HepG2 (cell line): ENCODE data around the gene FAM184B. TPM values are rescaled to one million over a fixed set of nuclear protein-coding genes. Genes with fewer than 3 reads are reported as not detected.

Experiments used
- ATAC-seq: fragments of 200-7000 bp; cut with Tn5 transposase; 3 replicates; pipeline ENCODE4 v1.9.1; 2020; ENCODE audit warnings: mild to moderate bottlenecking, moderate library complexity
- BruUV-seq: library from RNA; stranded (reverse); fragments of 400-500 nt; replicated peaks from 2 replicates; lab custom pipeline; 2021; lab: Mats Ljungman, UMichigan
- CTCF ChIA-PET: fragments of 300-600 bp; formaldehyde crosslinking; extraction: SDS; loops from one replicate; lab custom pipeline; 2021; ENCODE audit warnings: low total read pairs, inconsistent platforms, low intra/inter-chr PET ratio; lab: Yijun Ruan, JAX
- POLR2A ChIA-PET: fragments of 350-600 bp; sonication (Branson Sonifier 250); formaldehyde crosslinking; loops from one replicate; lab custom pipeline; 2020; ENCODE audit warnings: antibody characterized with exemption, inconsistent platforms; lab: Yijun Ruan, JAX
- DNase-seq: peaks from one replicate; pipeline ENCODE4 v3.0.0-alpha.2; 2015; ENCODE audit warnings: low spot score
- FAIRE-seq: peaks from 3 replicates; lab custom pipeline; 2011; peaks lifted over from hg19 to GRCh38; lab: Jason Lieb, UNC
- H2AFZ ChIP-seq: one replicate; pipeline ENCODE4 v1.6.1; 2011; ENCODE audit warnings: low read length, inconsistent platforms
- H3K27ac ChIP-seq: fragments of 300-600 bp; 3 replicates; pipeline ENCODE4 v1.8.0; 2011; ENCODE audit warnings: mixed run types, mild to moderate bottlenecking, mixed read lengths, low read length, inconsistent platforms; ENCODE audit not compliant: insufficient read depth; ENCODE audit errors: extremely low read length
- H3K27me3 ChIP-seq, 2 experiments: fragments of 200-600 bp in 1 of 2; 2 replicates in 1 of 2; 3 replicates in 1 of 2; pipeline versions ENCODE4 v1.6.0 to v1.8.0; 2011; ENCODE audit warnings: low read length in 2 of 2, mild to moderate bottlenecking in 2 of 2, moderate library complexity in 2 of 2, inconsistent platforms in 1 of 2; ENCODE audit not compliant: insufficient read depth in 2 of 2, control insufficient read depth in 1 of 2
- H3K36me3 ChIP-seq, 2 experiments: fragments of 200-600 bp in 1 of 2; replicated peaks in 1 of 2; 2 replicates in 1 of 2; 3 replicates in 1 of 2; pipeline versions ENCODE4 v1.5.1 to v1.8.0; 2011; ENCODE audit warnings: low read length in 2 of 2, inconsistent platforms in 1 of 2; ENCODE audit not compliant: insufficient read depth in 2 of 2, control insufficient read depth in 1 of 2
- H3K4me1 ChIP-seq: 2 replicates; pipeline ENCODE4 v1.5.1; 2012; ENCODE audit warnings: low read length, inconsistent platforms; ENCODE audit not compliant: insufficient read depth
- H3K4me2 ChIP-seq: 2 replicates; pipeline ENCODE4 v1.6.0; 2011; ENCODE audit warnings: low read depth, low read length, inconsistent platforms
- H3K4me3 ChIP-seq, 3 experiments: fragments of 200-600 bp in 1 of 3; sonication (generic), shearing (Covaris generic) in 1 of 3; replicated peaks in 1 of 3; 2 replicates each; pipeline ENCODE4 v1.5.1; 2011 to 2016; ENCODE audit warnings: low read length in 3 of 3, inconsistent platforms in 2 of 3, low read depth in 2 of 3, mild to moderate bottlenecking in 2 of 3, control low read depth in 1 of 3, mixed read lengths in 1 of 3; ENCODE audit not compliant: insufficient read depth in 1 of 3
- H3K79me2 ChIP-seq: one replicate; pipeline ENCODE4 v1.6.1; 2011; ENCODE audit warnings: low read length, inconsistent platforms; ENCODE audit not compliant: insufficient read depth
- H3K9ac ChIP-seq: 2 replicates; pipeline ENCODE4 v1.6.0; 2011; ENCODE audit warnings: mild to moderate bottlenecking, low read depth, low read length, inconsistent platforms; ENCODE audit not compliant: insufficient read depth
- H3K9me3 ChIP-seq: 2 replicates; pipeline ENCODE4 v1.5.1; 2012; ENCODE audit warnings: mild to moderate bottlenecking, low read length
- H4K20me1 ChIP-seq: 2 replicates; pipeline ENCODE4 v1.6.0; 2011; ENCODE audit warnings: inconsistent platforms, mild to moderate bottlenecking, low read length, moderate library complexity; ENCODE audit not compliant: insufficient read depth
- ARNT2 ChIP-seq: sonication (generic); formaldehyde crosslinking; IDR thresholded peaks from 2 replicates; pipeline ENCODE4 v1.8.0; 2022; ENCODE audit warnings: mild to moderate bottlenecking, low read depth, missing genetic modification reagents, moderate library complexity
- MAZ ChIP-seq, 2 experiments: sonication (generic) in 1 of 2; formaldehyde crosslinking in 1 of 2; IDR thresholded peaks; 2 replicates each; pipeline versions ENCODE4 v1.5.0 to v1.6.1; 2012 to 2020; ENCODE audit warnings: low read depth in 2 of 2, mild to moderate bottlenecking in 2 of 2, borderline replicate concordance in 1 of 2, improper control_type of control experiment in 1 of 2, low read length in 1 of 2, missing genetic modification reagents in 1 of 2, moderate library complexity in 1 of 2
- MIER2 ChIP-seq: IDR thresholded peaks from 2 replicates; pipeline ENCODE4 v1.6.1; 2016; ENCODE audit warnings: missing biosample characterization, missing genetic modification reagents
- NR1H2 ChIP-seq: sonication (generic); formaldehyde crosslinking; IDR thresholded peaks from 2 replicates; pipeline ENCODE4 v1.8.1; 2022; ENCODE audit warnings: low read depth, missing genetic modification reagents, borderline replicate concordance
- TFDP2 ChIP-seq: sonication (generic); formaldehyde crosslinking; IDR thresholded peaks from 2 replicates; pipeline ENCODE4 v1.4.0; 2020; ENCODE audit warnings: missing genetic modification reagents
- ZBTB44 ChIP-seq: sonication (generic); formaldehyde crosslinking; IDR thresholded peaks from 2 replicates; pipeline ENCODE4 v1.4.0; 2020; ENCODE audit warnings: missing genetic modification reagents
- ZC3H4 ChIP-seq: sonication (generic); formaldehyde crosslinking; IDR thresholded peaks from 2 replicates; pipeline ENCODE4 v1.4.0; 2020; ENCODE audit warnings: missing genetic modification reagents, borderline replicate concordance
- ZFP1 ChIP-seq: IDR thresholded peaks from 2 replicates; pipeline ENCODE4 v1.6.1; 2016
- ZNF136 ChIP-seq: sonication (generic); formaldehyde crosslinking; IDR thresholded peaks from 2 replicates; pipeline ENCODE4 v1.8.1; 2022; ENCODE audit warnings: low read depth, mild to moderate bottlenecking, moderate library complexity, missing genetic modification reagents
- ZNF20 ChIP-seq: sonication (generic); formaldehyde crosslinking; IDR thresholded peaks from 2 replicates; pipeline ENCODE4 v1.4.0; 2020; ENCODE audit warnings: mild to moderate bottlenecking, moderate library complexity, missing genetic modification reagents
- ZNF577 ChIP-seq: sonication (generic); formaldehyde crosslinking; IDR thresholded peaks from 2 replicates; pipeline ENCODE4 v1.4.0; 2020; ENCODE audit warnings: mild to moderate bottlenecking, low read depth, missing genetic modification reagents, borderline replicate concordance
- ZNF580 ChIP-seq: IDR thresholded peaks from 2 replicates; pipeline ENCODE4 v1.6.1; 2016; ENCODE audit warnings: low read depth, borderline replicate concordance
- ZNF772 ChIP-seq: sonication (generic); formaldehyde crosslinking; IDR thresholded peaks from 2 replicates; pipeline ENCODE4 v1.5.0; 2020; ENCODE audit warnings: mild to moderate bottlenecking, missing genetic modification reagents
- WGBS: methylation state at CpG from one replicate; pipeline ENCODE4 v1.1.6; 2017; ENCODE audit warnings: low lambda C conversion rate; 5-methylcytosine and 5-hydroxymethylcytosine counted together
- in situ Hi-C: cut with HindIII; loops from 2 replicates; pipeline ENCODE4 v1.10.0; 2017; ENCODE audit warnings: low pct_unique_long_range_greater_than_20kb; ENCODE audit not compliant: extremely low pct_ligation_motif_present
- intact Hi-C: fragments of 100-400 bp; cut with micrococcal nuclease; formaldehyde crosslinking; loops from one replicate; pipeline ENCODE4 v1.10.0; 2022; ENCODE audit not compliant: unreplicated experiment
- polyA plus RNA-seq, 8 experiments: library from polyadenylated mRNA; depleted of rRNA in 3 of 8; stranded (reverse) in 7 of 8; unstranded in 1 of 8; fragments of >200 nt; fragmentation: Illumina TruSeq in 4 of 8; extraction: Trizol in 4 of 8; gene quantifications; 2 replicates each; pipeline versions ENCODE4 v1.2.1 to v1.2.3, GENCODE V29; 2011 to 2016; ENCODE audit warnings: low read depth in 4 of 8, missing spikeins in 1 of 8, mixed read lengths in 1 of 8; ENCODE audit not compliant: insufficient read depth in 1 of 8
- total RNA-seq, 5 experiments: library from RNA; depleted of rRNA; stranded (reverse); fragments of >200 nt; fragmentation: Illumina TruSeq; extraction: Trizol; gene quantifications; 2 replicates each; pipeline ENCODE4 v1.2.3, GENCODE V29; 2016; ENCODE audit warnings: low read depth in 1 of 5

The FAM184B gene
- total and polyA plus RNA-seq, 2 of the 13 experiments (the other 11 are each of a cell fraction or from before 2014, with no cell fraction given), result not detected

GRCh38 chr4:17690135-17690534 lies 91.3 kb downstream of the FAM184B start:
- Histone ChIP-seq H3K4me3 (no peak overlapping the region), H3K9ac (no peak overlapping the region), H3K4me2 (no peak overlapping the region), H2AFZ (no peak overlapping the region), H4K20me1 (no peaks in the 10 kb centered on the region), H3K36me3 (no peaks in the 10 kb centered on the region)
- no peak for DNase-seq
- no peak for FAIRE-seq
- in situ Hi-C loops, result no loop called here
- no peak for ATAC-seq
- CTCF ChIA-PET, result no interaction called here
- TF ChIP-seq ZNF20 (CRISPR knock-in tag) (no peak), MAZ (IDR thresholded peaks at IDR 0.05; ENCODE audit: borderline replicate concordance, low read depth, low read length) (no peak), MAZ (CRISPR knock-in tag; IDR thresholded peaks at IDR 0.05; ENCODE audit: low read depth) (no peak), ZFP1 (CRISPR knock-in tag) (no peak), ZNF136 (no peak), TFDP2 (CRISPR knock-in tag) (no peak), ZBTB44 (CRISPR knock-in tag) (no peak), MIER2 (CRISPR knock-in tag) (no peak), ZNF772 (CRISPR knock-in tag) (no peak), NR1H2 (CRISPR knock-in tag) (no peak), ZNF577 (CRISPR knock-in tag) (no peak), ARNT2 (CRISPR knock-in tag) (no peak), ZNF580 (CRISPR knock-in tag) (no peak), ZC3H4 (CRISPR knock-in tag) (no peak)
- TF ChIP-seq, all 625 proteins: peak for 0
- POLR2A ChIA-PET, result no interaction called here
- 74% methylated on average over 5 of the region's 5 CpGs for WGBS
- Histone ChIP-seq H3K27me3 (no peaks in the 10 kb centered on the region), H3K9me3 (no peaks in the 10 kb centered on the region), H3K79me2 (no peaks in the 10 kb centered on the region), H3K27ac (no peak overlapping the region), H3K4me1 (peaks cover 21% of the 10 kb centered on the region)
- BruUV-seq, result no TSS peak
- intact Hi-C loops, result no loop called here
